ENCODE results near the gene RAB11A.

RAB11A gene

DNA sequence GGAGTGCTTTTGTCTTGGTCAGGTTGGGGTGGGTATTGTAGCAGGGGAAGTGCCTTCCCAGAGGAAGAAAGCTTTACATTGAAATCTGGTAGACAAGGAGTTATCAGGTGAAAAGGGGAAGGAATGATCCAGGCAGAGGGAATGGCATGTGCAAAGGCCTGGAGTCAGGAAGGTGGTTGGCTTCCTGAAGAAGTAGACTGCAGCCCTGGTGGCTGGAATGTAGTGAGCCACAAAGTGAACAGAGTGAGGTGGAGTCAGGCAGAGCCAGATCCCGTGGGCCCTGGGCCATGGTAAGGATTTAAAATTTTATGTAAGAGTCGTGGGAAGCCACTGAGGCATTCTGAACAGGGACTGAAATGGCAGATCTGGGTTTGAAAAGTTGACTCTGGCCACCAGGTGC lies 58.3 kb downstream of the RAB11A start:
- Histone ChIP-seq H3K27ac (ENCODE audit: low read depth, low read length) (no peak overlapping the region), H3K4me3 (ENCODE audit: low read depth in 1 of 5, low read length in 5 of 5) (no peak overlapping the region), H3K4me1 (ENCODE audit: control insufficient read depth in 5 of 5, insufficient read depth in 5 of 5, low read length in 5 of 5) (no peaks in the 10 kb centered on the region), H3K9ac (ENCODE audit: low read length in 5 of 5) (no peak overlapping the region), H3K36me3 (ENCODE audit: control insufficient read depth in 5 of 5, insufficient read depth in 5 of 5, low read length in 5 of 5) (peaks cover 0 to 2% (median 0%) of the 10 kb centered on the region in 5 donors), H3K27me3 (ENCODE audit: control insufficient read depth in 5 of 5, insufficient read depth in 4 of 5, low read length in 5 of 5) (no peaks in the 10 kb centered on the region), H3K9me3 (ENCODE audit: control insufficient read depth in 5 of 5, low read length in 5 of 5) (no peaks in the 10 kb centered on the region)

DNA sequence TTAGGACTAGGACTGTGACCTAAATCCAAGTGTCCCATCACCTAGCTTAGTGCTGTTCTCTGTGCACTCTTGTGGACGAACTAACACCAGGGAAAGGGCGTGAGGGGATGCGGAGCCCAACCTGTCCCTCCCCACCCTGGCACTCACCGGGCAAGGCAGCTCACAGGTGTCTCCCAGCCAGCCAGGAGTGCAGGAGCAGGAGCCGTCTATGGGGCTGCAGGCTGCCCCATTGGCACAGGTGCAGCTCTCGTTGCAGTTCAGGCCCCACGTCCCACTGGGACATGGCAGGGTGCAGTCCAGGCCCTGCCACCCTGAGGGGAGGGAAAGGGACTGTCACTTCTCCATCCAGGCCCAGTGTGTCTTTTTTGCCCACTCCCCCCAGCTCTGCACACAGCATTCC lies 60.3 kb downstream of the RAB11A start:
- H3K4me3 ChIP-seq (ENCODE audit: low read depth in 1 of 5, low read length in 5 of 5), result no peak overlapping the region
- H3K9ac ChIP-seq (ENCODE audit: low read length in 5 of 5), result no peak overlapping the region
- no peaks in the 10 kb centered on the region for H3K9me3 ChIP-seq (ENCODE audit: control insufficient read depth in 5 of 5, low read length in 5 of 5)
- H3K36me3 ChIP-seq (ENCODE audit: control insufficient read depth in 5 of 5, insufficient read depth in 5 of 5, low read length in 5 of 5), result peaks cover 0 to 2% (median 0%) of the 10 kb centered on the region in 5 donors
- no peaks in the 10 kb centered on the region for H3K4me1 ChIP-seq (ENCODE audit: control insufficient read depth in 5 of 5, insufficient read depth in 5 of 5, low read length in 5 of 5)
- H3K27ac ChIP-seq (ENCODE audit: low read depth, low read length), result no peak overlapping the region
- H3K27me3 ChIP-seq (ENCODE audit: control insufficient read depth in 5 of 5, insufficient read depth in 4 of 5, low read length in 5 of 5), result peaks cover 0 to 8% (median 0%) of the 10 kb centered on the region in 5 donors

DNA sequence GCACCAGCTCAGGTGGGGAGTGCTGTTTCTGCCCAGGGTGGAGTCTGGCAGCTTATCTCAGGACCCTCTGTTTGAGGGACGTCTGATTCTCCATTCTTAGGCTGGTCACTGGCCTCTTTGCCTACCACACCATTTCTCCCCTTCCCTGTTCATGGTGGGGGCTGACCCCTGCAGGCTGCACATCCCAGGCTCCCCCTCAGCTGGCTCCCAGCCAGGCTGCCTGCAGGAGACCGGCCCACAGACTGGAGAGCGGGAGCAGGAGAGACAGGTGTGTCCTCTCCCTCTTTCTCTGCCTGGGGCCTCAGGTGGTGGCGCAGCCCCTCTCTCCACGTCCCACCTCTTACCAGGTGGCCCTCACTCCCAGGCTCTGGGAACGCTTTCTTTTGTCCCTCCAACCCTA lies 60.8 kb downstream of the RAB11A start:
- no peaks in the 10 kb centered on the region for H3K9me3 ChIP-seq (ENCODE audit: control insufficient read depth in 5 of 5, low read length in 5 of 5)
- H3K27me3 ChIP-seq (ENCODE audit: control insufficient read depth in 5 of 5, insufficient read depth in 4 of 5, low read length in 5 of 5), result peaks cover 0 to 8% (median 0%) of the 10 kb centered on the region in 5 donors
- no peaks in the 10 kb centered on the region for H3K4me1 ChIP-seq (ENCODE audit: control insufficient read depth in 5 of 5, insufficient read depth in 5 of 5, low read length in 5 of 5)
- peaks cover 0 to 2% (median 0%) of the 10 kb centered on the region in 5 donors for H3K36me3 ChIP-seq (ENCODE audit: control insufficient read depth in 5 of 5, insufficient read depth in 5 of 5, low read length in 5 of 5)
- H3K27ac ChIP-seq (ENCODE audit: low read depth, low read length), result no peak overlapping the region
- no peak overlapping the region for H3K4me3 ChIP-seq (ENCODE audit: low read depth in 1 of 5, low read length in 5 of 5)
- H3K9ac ChIP-seq (ENCODE audit: low read length in 5 of 5), result no peak overlapping the region

DNA sequence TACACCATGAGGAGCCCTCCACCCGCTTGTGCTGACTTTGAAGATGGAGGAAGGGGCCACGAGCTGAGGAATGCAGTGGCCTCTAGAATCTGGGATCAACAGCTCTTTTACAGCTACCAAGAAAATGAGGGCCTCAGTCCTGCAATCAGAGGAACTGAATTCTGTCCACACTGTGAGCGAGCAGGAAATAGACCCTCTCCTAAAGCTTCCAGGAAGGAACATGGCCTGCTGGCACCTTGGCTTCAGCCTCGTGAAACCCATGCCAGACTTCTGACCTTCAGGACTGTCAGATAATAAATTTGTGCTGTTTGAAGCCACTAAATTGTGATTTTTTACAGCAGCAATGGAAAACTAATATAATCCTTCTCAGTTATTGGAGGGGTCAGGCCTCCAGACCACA lies 61.9 kb downstream of the RAB11A start:
- no peaks in the 10 kb centered on the region for H3K9me3 ChIP-seq (ENCODE audit: control insufficient read depth in 5 of 5, low read length in 5 of 5)
- H3K27me3 ChIP-seq (ENCODE audit: control insufficient read depth in 5 of 5, insufficient read depth in 4 of 5, low read length in 5 of 5), result peaks cover 0 to 8% (median 0%) of the 10 kb centered on the region in 5 donors
- H3K4me1 ChIP-seq (ENCODE audit: control insufficient read depth in 5 of 5, insufficient read depth in 5 of 5, low read length in 5 of 5), result no peaks in the 10 kb centered on the region
- H3K27ac ChIP-seq (ENCODE audit: low read depth, low read length), result no peak overlapping the region
- peaks cover 0 to 2% (median 0%) of the 10 kb centered on the region in 5 donors for H3K36me3 ChIP-seq (ENCODE audit: control insufficient read depth in 5 of 5, insufficient read depth in 5 of 5, low read length in 5 of 5)
- no peak overlapping the region for H3K4me3 ChIP-seq (ENCODE audit: low read depth in 1 of 5, low read length in 5 of 5)
- H3K9ac ChIP-seq (ENCODE audit: low read length in 5 of 5), result no peak overlapping the region

DNA sequence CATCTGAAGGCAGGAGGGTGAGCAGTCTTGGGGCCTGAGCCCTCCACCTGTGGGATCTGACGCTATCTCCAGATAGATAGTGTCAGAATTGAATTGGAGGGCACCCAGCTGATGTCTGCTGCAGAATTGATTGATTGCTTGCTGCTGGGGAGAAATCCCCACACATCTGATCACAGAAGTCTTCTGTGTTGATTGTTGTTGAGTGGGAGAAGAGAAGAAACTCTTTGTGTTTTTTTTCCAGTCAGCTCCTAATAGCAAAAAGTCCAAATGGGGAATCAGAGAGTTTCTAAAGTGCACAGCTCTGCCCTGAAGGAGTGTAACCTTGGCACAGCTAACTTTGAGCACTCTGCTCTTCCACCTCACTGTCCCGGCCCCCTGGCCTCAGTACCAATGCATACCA lies 66.1 kb downstream of the RAB11A start:
- no peaks in the 10 kb centered on the region for H3K9me3 ChIP-seq (ENCODE audit: control insufficient read depth in 5 of 5, low read length in 5 of 5)

DNA sequence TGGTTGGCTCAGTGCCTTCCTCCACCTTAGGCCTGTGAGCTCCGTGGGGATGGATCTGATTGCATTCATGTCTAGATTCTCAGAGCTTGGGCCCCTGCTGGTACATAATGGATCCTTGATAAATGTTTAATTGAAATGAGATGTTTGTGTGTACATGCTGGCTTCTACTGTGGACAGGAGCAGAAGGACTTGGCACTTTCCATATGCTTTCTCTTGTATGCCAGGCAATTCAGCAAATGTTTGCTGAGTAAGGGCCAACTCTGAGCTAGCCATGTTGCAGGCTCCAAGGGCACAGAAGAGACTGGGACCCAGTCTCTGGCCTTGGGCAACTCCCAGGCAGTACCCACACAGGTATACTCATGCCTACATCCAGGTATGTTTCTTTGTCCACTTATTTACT lies 67.0 kb downstream of the RAB11A start:
- no peak overlapping the region for H3K27ac ChIP-seq (ENCODE audit: low read depth, low read length)
- no peaks in the 10 kb centered on the region for H3K4me1 ChIP-seq (ENCODE audit: control insufficient read depth in 5 of 5, insufficient read depth in 5 of 5, low read length in 5 of 5)
- no peaks in the 10 kb centered on the region for H3K36me3 ChIP-seq (ENCODE audit: control insufficient read depth in 5 of 5, insufficient read depth in 5 of 5, low read length in 5 of 5)
- peaks cover 0 to 8% (median 0%) of the 10 kb centered on the region in 5 donors for H3K27me3 ChIP-seq (ENCODE audit: control insufficient read depth in 5 of 5, insufficient read depth in 4 of 5, low read length in 5 of 5)
- H3K9ac ChIP-seq (ENCODE audit: low read length in 5 of 5), result no peak overlapping the region
- H3K4me3 ChIP-seq (ENCODE audit: low read depth in 1 of 5, low read length in 5 of 5), result no peak overlapping the region
- H3K9me3 ChIP-seq (ENCODE audit: control insufficient read depth in 5 of 5, low read length in 5 of 5), result no peaks in the 10 kb centered on the region

More for the DNA sequence above, 66.1 kb downstream of the RAB11A start:
- no peak overlapping the region for H3K27ac ChIP-seq (ENCODE audit: low read depth, low read length)
- no peak overlapping the region for H3K4me3 ChIP-seq (ENCODE audit: low read depth in 1 of 5, low read length in 5 of 5)
- H3K4me1 ChIP-seq (ENCODE audit: control insufficient read depth in 5 of 5, insufficient read depth in 5 of 5, low read length in 5 of 5), result no peaks in the 10 kb centered on the region
- no peaks in the 10 kb centered on the region for H3K36me3 ChIP-seq (ENCODE audit: control insufficient read depth in 5 of 5, insufficient read depth in 5 of 5, low read length in 5 of 5)
- H3K27me3 ChIP-seq (ENCODE audit: control insufficient read depth in 5 of 5, insufficient read depth in 4 of 5, low read length in 5 of 5), result peaks cover 0 to 8% (median 0%) of the 10 kb centered on the region in 5 donors
- H3K9ac ChIP-seq (ENCODE audit: low read length in 5 of 5), result no peak overlapping the region

DNA sequence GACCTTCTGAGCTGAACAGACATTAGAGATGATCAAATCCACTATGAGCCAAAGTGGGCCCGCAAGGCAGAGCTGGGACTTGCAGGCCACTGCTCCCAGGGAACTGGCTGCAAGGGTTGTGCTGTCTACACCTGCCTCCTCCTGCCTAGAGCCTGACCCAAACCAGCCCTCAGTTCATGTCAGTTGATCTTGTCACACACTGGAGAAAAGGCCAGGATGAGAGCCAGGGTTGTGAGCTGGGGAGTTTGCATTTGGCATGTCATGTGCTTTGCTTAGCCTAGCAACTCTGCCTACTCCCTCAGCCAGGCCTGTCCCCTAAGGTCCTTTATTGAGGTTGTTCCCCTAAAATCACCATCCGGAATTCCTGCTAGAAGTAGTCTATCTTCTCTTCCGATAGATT lies 67.8 kb downstream of the RAB11A start:
- Histone ChIP-seq H3K36me3 (ENCODE audit: control insufficient read depth in 5 of 5, insufficient read depth in 5 of 5, low read length in 5 of 5) (no peaks in the 10 kb centered on the region), H3K27ac (ENCODE audit: low read depth, low read length) (no peak overlapping the region), H3K27me3 (ENCODE audit: control insufficient read depth in 5 of 5, insufficient read depth in 4 of 5, low read length in 5 of 5) (peaks cover 0 to 8% (median 3%) of the 10 kb centered on the region in 5 donors), H3K4me3 (ENCODE audit: low read depth in 1 of 5, low read length in 5 of 5) (no peak overlapping the region), H3K9ac (ENCODE audit: low read length in 5 of 5) (no peak overlapping the region), H3K4me1 (ENCODE audit: control insufficient read depth in 5 of 5, insufficient read depth in 5 of 5, low read length in 5 of 5) (no peaks in the 10 kb centered on the region), H3K9me3 (ENCODE audit: control insufficient read depth in 5 of 5, low read length in 5 of 5) (no peaks in the 10 kb centered on the region)

DNA sequence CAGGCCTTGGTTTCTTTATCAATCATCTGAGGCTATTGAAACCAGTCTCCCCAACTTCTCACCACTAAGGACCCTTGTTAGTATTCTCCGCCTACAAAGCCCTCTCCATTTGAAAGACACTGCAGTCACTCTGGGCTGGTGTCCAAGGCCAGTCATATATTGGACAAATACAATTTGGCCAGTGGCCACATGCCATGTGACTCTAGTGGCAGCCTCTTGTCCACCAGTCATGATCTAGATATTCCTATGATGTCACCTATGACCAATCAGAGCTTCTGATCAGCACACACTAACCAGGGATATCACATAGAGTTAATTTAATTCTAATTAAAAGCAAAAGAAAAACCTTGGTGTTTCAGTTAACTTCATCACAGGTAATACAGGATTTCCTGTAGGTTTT lies 68.2 kb downstream of the RAB11A start:
- Histone ChIP-seq H3K4me3 (ENCODE audit: low read depth in 1 of 5, low read length in 5 of 5) (no peak overlapping the region), H3K36me3 (ENCODE audit: control insufficient read depth in 5 of 5, insufficient read depth in 5 of 5, low read length in 5 of 5) (no peaks in the 10 kb centered on the region), H3K9me3 (ENCODE audit: control insufficient read depth in 5 of 5, low read length in 5 of 5) (no peaks in the 10 kb centered on the region), H3K9ac (ENCODE audit: low read length in 5 of 5) (no peak overlapping the region), H3K4me1 (ENCODE audit: control insufficient read depth in 5 of 5, insufficient read depth in 5 of 5, low read length in 5 of 5) (no peaks in the 10 kb centered on the region), H3K27ac (ENCODE audit: low read depth, low read length) (no peak overlapping the region), H3K27me3 (ENCODE audit: control insufficient read depth in 5 of 5, insufficient read depth in 4 of 5, low read length in 5 of 5) (peaks cover 0 to 8% (median 3%) of the 10 kb centered on the region in 5 donors)

DNA sequence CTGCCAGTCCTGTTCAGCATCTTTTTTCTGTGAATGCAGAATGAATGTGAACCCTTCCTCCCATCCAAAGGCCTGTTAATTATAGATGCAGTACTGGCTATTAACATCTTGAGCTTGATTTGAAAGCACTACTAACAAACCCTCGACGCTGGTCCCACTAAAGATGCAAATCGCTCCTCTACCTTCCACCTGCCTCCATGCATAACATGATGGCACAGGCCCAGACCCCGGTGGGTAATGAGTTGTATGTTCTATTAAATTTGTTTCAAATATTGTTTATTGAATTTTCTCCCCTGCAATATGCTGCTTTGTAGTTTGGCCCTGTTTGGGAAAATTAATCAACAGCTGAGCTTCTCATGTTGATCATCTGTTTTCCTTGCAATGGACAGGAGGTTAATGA lies 69.3 kb downstream of the RAB11A start:
- Histone ChIP-seq H3K4me3 (ENCODE audit: low read depth in 1 of 5, low read length in 5 of 5) (no peak overlapping the region), H3K36me3 (ENCODE audit: control insufficient read depth in 5 of 5, insufficient read depth in 5 of 5, low read length in 5 of 5) (no peaks in the 10 kb centered on the region), H3K9me3 (ENCODE audit: control insufficient read depth in 5 of 5, low read length in 5 of 5) (no peaks in the 10 kb centered on the region), H3K27me3 (ENCODE audit: control insufficient read depth in 5 of 5, insufficient read depth in 4 of 5, low read length in 5 of 5) (peaks cover 0 to 4% (median 2%) of the 10 kb centered on the region in 5 donors), H3K27ac (ENCODE audit: low read depth, low read length) (no peak overlapping the region), H3K4me1 (ENCODE audit: control insufficient read depth in 5 of 5, insufficient read depth in 5 of 5, low read length in 5 of 5) (no peaks in the 10 kb centered on the region), H3K9ac (ENCODE audit: low read length in 5 of 5) (no peak overlapping the region)

DNA sequence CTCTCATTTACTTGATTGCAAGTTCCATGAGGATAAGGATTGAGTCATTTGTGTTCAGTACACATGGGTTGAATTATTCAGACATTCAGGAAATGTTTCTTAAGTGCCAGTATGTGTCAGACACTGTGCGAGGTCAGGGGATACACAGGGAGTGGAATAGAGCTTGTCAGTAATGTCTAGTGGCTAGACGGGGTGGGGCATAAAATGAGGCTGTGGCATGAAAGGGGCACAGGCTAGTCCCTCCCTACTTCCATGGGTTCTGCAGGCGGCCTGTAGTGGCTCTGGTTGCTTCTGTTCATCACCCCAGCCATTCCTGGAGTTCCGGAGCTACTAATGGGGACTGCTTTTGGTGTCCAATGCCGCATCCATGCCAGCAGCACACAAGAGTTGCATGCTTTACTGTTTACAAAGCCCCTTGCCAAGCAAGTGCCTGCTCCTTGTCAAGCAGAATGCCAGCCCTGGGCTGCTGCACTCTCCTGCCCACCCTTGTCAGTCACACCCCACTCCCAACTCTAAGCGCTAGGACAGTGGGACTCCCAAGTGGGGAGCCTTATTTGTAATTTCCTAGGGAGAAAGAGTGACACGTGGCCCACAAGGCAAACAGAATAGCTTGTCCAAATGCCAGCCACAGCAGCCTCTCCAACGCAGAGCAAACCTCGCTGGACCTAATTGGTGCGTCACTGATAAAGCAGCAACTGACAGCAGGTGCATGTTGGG lies 70.8 kb downstream of the RAB11A start:
- no peaks in the 10 kb centered on the region for H3K36me3 ChIP-seq (ENCODE audit: control insufficient read depth in 5 of 5, insufficient read depth in 5 of 5, low read length in 5 of 5)
- H3K4me1 ChIP-seq (ENCODE audit: control insufficient read depth in 5 of 5, insufficient read depth in 5 of 5, low read length in 5 of 5), result no peaks in the 10 kb centered on the region
- H3K9ac ChIP-seq (ENCODE audit: low read length in 5 of 5), result no peak overlapping the region
- H3K27me3 ChIP-seq (ENCODE audit: control insufficient read depth in 5 of 5, insufficient read depth in 4 of 5, low read length in 5 of 5), result peaks cover 0 to 10% (median 0%) of the 10 kb centered on the region in 5 donors
- H3K27ac ChIP-seq (ENCODE audit: low read depth, low read length), result no peak overlapping the region
- H3K4me3 ChIP-seq (ENCODE audit: low read depth in 1 of 5, low read length in 5 of 5), result no peak overlapping the region
- H3K9me3 ChIP-seq (ENCODE audit: control insufficient read depth in 5 of 5, low read length in 5 of 5), result no peaks in the 10 kb centered on the region

All from subcutaneous abdominal adipose tissue (tissue), 5 donors.